Measurements from ENCODE around the gene FGD2. TPM values are rescaled to one million over a fixed set of nuclear protein-coding genes. Genes with fewer than 3 reads are reported as not detected.

The FGD2 gene
- total and polyA plus RNA-seq, 9 of the 15 experiments (the other 6 are each of a cell fraction or from before 2014, with no cell fraction given), result 0.09 TPM; not detected in 8

DNA sequence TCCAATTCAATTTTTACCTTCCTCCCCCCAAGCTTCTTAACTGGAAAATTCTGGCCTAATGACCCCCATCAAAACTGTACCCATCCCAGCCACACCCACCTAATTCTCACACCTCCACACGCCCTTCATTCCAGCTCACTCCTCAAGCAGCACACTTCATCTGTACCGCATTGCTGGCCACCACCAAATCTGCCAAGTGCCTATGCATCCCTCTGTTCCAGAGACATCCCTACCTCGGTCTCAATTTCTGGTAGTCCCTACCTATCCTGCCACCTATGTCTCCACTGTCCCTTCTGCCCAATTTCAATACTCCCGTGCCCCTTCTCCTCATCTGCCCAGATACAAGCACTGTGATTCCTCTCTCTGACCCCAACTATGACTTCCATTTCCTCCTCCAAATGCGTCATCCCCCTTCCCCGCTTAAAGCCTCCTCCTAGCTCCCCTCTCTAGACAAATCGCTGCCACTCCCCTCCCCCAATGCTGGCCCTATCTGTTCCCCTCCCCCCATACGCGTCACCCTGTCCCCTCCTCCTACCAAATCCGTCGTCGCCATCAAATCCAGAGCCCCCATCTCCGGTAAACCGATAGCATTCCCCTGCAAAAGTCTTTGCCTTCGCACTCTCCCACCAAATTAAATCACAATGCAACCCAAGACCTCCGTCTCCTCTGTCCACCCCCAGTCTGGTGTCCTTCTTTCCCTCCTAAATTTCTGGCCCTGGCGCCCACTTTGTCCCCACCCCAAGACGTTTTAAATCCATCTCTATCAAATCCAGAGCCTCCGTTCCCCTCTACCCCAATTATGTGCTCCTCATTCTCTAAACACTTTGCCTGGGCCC, 20.7 kb upstream of the FGD2 start (continued):
- TF ChIP-seq CC2D1A (IDR thresholded peaks at IDR 0.05) (no peak), ZNF282 (CRISPR knock-in tag; IDR thresholded peaks at IDR 0.05) (no peak), CCNT2 (IDR thresholded peaks at IDR 0.05; ENCODE audit: borderline replicate concordance, extremely low read depth, insufficient read length, low read depth, low read length) (no peak), ZC3H4 (CRISPR knock-in tag; IDR thresholded peaks at IDR 0.05; ENCODE audit: borderline replicate concordance) (no peak), ZFX (CRISPR knock-in tag; IDR thresholded peaks at IDR 0.05) (no peak), TAL1 (IDR thresholded peaks at IDR 0.05) (no peak), CHD2 (IDR thresholded peaks at IDR 0.05; ENCODE audit: low read depth, low read length) (peak; percentile 62), RREB1 (CRISPR knock-in tag; IDR thresholded peaks at IDR 0.05) (no peak), FOXM1 (IDR thresholded peaks at IDR 0.05; ENCODE audit: low read depth) (no peak), FOXM1 (CRISPR knock-in tag; IDR thresholded peaks at IDR 0.05; ENCODE audit: low read depth) (0 out of 2 replicates have a peak, but pooled peaks have one; percentile 43), TFE3 (CRISPR knock-in tag; IDR thresholded peaks at IDR 0.05) (no peak), RHOXF2B (CRISPR knock-in tag; conservative IDR thresholded peaks at IDR 0.05) (no peak), ARNT (IDR thresholded peaks at IDR 0.05) (no peak), FOSL1 (tag; conservative IDR thresholded peaks at IDR 0.05) (no peak)
- TF ChIP-seq, protein P1, sequence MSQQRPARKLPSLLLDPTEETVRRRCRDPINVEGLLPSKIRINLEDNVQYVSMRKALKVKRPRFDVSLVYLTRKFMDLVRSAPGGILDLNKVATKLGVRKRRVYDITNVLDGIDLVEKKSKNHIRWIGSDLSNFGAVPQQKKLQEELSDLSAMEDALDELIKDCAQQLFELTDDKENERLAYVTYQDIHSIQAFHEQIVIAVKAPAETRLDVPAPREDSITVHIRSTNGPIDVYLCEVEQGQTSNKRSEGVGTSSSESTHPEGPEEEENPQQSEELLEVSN (IDR thresholded peaks at IDR 0.05; ENCODE audit: borderline replicate concordance in 1 of 2, extremely low read depth in 1 of 2, insufficient read depth in 1 of 2, insufficient read length in 1 of 2, low read depth in 1 of 2, low read length in 1 of 2, poor library complexity in 1 of 2, severe bottlenecking in 1 of 2), result peak in 1 of 2 experiments; percentile 27
- TF ChIP-seq, protein P2, sequence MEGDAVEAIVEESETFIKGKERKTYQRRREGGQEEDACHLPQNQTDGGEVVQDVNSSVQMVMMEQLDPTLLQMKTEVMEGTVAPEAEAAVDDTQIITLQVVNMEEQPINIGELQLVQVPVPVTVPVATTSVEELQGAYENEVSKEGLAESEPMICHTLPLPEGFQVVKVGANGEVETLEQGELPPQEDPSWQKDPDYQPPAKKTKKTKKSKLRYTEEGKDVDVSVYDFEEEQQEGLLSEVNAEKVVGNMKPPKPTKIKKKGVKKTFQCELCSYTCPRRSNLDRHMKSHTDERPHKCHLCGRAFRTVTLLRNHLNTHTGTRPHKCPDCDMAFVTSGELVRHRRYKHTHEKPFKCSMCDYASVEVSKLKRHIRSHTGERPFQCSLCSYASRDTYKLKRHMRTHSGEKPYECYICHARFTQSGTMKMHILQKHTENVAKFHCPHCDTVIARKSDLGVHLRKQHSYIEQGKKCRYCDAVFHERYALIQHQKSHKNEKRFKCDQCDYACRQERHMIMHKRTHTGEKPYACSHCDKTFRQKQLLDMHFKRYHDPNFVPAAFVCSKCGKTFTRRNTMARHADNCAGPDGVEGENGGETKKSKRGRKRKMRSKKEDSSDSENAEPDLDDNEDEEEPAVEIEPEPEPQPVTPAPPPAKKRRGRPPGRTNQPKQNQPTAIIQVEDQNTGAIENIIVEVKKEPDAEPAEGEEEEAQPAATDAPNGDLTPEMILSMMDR (IDR thresholded peaks at IDR 0.05 in 2 of 3, conservative IDR thresholded peaks at IDR 0.05 in 1 of 3; ENCODE audit: insufficient read depth in 2 of 3, low read depth in 1 of 3, low read length in 3 of 3), result no peak
